H7 (cell line): Measurements from ENCODE around the gene PTBP3. TPM values are rescaled to one million over a fixed set of nuclear protein-coding genes. Genes with fewer than 3 reads are reported as not detected.
A peak's percentile ranks its signal among the peaks of the same experiment; 100 is the strongest.

Source experiments
- DNase-seq: peaks from one replicate; pipeline ENCODE4 v3.0.0; 2012
- H3K27me3 ChIP-seq: 2 replicates; pipeline ENCODE4 v1.6.0; 2011; ENCODE audit warnings: mild to moderate bottlenecking, low read length; ENCODE audit not compliant: control insufficient read depth, insufficient read depth
- H3K36me3 ChIP-seq: replicated peaks from 2 replicates; pipeline ENCODE4 v1.5.1; 2011; ENCODE audit warnings: low read length; ENCODE audit not compliant: control insufficient read depth, insufficient read depth
- H3K4me3 ChIP-seq: 2 replicates; pipeline ENCODE4 v1.5.1; 2011; ENCODE audit warnings: low read depth, mild to moderate bottlenecking, control low read depth, low read length, moderate library complexity; ENCODE audit not compliant: insufficient read depth
- total RNA-seq: library from RNA; depleted of rRNA; stranded (reverse); fragments of >200 nt; shearing (Covaris generic); gene quantifications from 2 replicates; pipeline ENCODE4 v1.2.3, GENCODE V29; 2014

PTBP3 gene
- total RNA-seq, 1 experiment from 2014 or later: 57.5 TPM

GRCh38 chr9:112338561-112338960 is 5.1 kb upstream of the PTBP3 start:
- H3K4me3 ChIP-seq: no peak overlapping the region
- no peak for DNase-seq
- H3K36me3 ChIP-seq: no peaks in the 10 kb centered on the region
- H3K27me3 ChIP-seq: no peaks in the 10 kb centered on the region

GRCh38 chr9:112337547-112337946 is 4.1 kb upstream of the PTBP3 start:
- DNase-seq: no peak
- no peak overlapping the region for H3K4me3 ChIP-seq
- no peaks in the 10 kb centered on the region for H3K36me3 ChIP-seq
- H3K27me3 ChIP-seq: no peaks in the 10 kb centered on the region

GRCh38 chr9:112334432-112334841 is 1.0 kb upstream of the PTBP3 start:
- DNase-seq: peak; percentile 11

GRCh38 chr9:112333639-112334431 is 416 bp upstream of the PTBP3 start:
- peak; percentile 98 for DNase-seq
- Histone ChIP-seq H3K36me3 (no peaks in the 10 kb centered on the region), H3K27me3 (no peaks in the 10 kb centered on the region)

More at GRCh38 chr9:112334432-112334841, 1.0 kb upstream of the PTBP3 start:
- peak overlapping the region; percentile 50 for H3K4me3 ChIP-seq
- no peaks in the 10 kb centered on the region for H3K36me3 ChIP-seq
- H3K27me3 ChIP-seq: no peaks in the 10 kb centered on the region

GRCh38 chr9:112332674-112332976 is 794 bp downstream of the PTBP3 start:
- Histone ChIP-seq H3K27me3 (no peaks in the 10 kb centered on the region), H3K4me3 (peak overlapping the region; percentile 94), H3K36me3 (no peaks in the 10 kb centered on the region)
- no peak for DNase-seq

More at GRCh38 chr9:112333639-112334431, 416 bp upstream of the PTBP3 start:
- H3K4me3 ChIP-seq: peak overlapping the region; percentile 94

- no peaks in the 10 kb centered on the region for H3K27me3 ChIP-seq
- H3K4me3 ChIP-seq: peak overlapping the region; percentile 94
- no peaks in the 10 kb centered on the region for H3K36me3 ChIP-seq
- no peak for DNase-seq
Observed at GRCh38 chr9:112332214-112332613, 1.2 kb downstream of the PTBP3 start.

GRCh38 chr9:112331674-112331952 is 1.8 kb downstream of the PTBP3 start:
- no peak for DNase-seq
- no peaks in the 10 kb centered on the region for H3K36me3 ChIP-seq
- no peaks in the 10 kb centered on the region for H3K27me3 ChIP-seq
- H3K4me3 ChIP-seq: peak overlapping the region; percentile 6; the same call in 1 of the 2 replicates

GRCh38 chr9:112328545-112328944 is 4.9 kb downstream of the PTBP3 start:
- no peaks in the 10 kb centered on the region for H3K36me3 ChIP-seq
- DNase-seq: no peak

GRCh38 chr9:112327718-112328450 is 5.5 kb downstream of the PTBP3 start:
- DNase-seq: no peak
- H3K36me3 ChIP-seq: no peaks in the 10 kb centered on the region
- H3K27me3 ChIP-seq: no peaks in the 10 kb centered on the region
- H3K4me3 ChIP-seq: no peak overlapping the region

More at GRCh38 chr9:112328545-112328944, 4.9 kb downstream of the PTBP3 start:
- Histone ChIP-seq H3K4me3 (no peak overlapping the region), H3K27me3 (no peaks in the 10 kb centered on the region)

GRCh38 chr9:112326194-112326593 is 7.2 kb downstream of the PTBP3 start:
- no peaks in the 10 kb centered on the region for H3K36me3 ChIP-seq
- no peak for DNase-seq

GRCh38 chr9:112325600-112325999 is 7.8 kb downstream of the PTBP3 start:
- no peak overlapping the region for H3K4me3 ChIP-seq
- DNase-seq: no peak
- no peaks in the 10 kb centered on the region for H3K36me3 ChIP-seq
- H3K27me3 ChIP-seq: no peaks in the 10 kb centered on the region

More at GRCh38 chr9:112326194-112326593, 7.2 kb downstream of the PTBP3 start:
- Histone ChIP-seq H3K27me3 (no peaks in the 10 kb centered on the region), H3K4me3 (no peak overlapping the region)

- DNase-seq: no peak
- Histone ChIP-seq H3K36me3 (no peaks in the 10 kb centered on the region), H3K27me3 (no peaks in the 10 kb centered on the region), H3K4me3 (no peak overlapping the region)
Observed at GRCh38 chr9:112325127-112325526, 8.3 kb downstream of the PTBP3 start.

GRCh38 chr9:112323378-112323854 is 10.0 kb downstream of the PTBP3 start:
- Histone ChIP-seq H3K27me3 (no peaks in the 10 kb centered on the region), H3K36me3 (no peaks in the 10 kb centered on the region), H3K4me3 (no peak overlapping the region)
- no peak for DNase-seq

GRCh38 chr9:112322701-112323377 is 10.6 kb downstream of the PTBP3 start:
- H3K4me3 ChIP-seq: no peak overlapping the region
- no peaks in the 10 kb centered on the region for H3K27me3 ChIP-seq
- DNase-seq: no peak

More at GRCh38 chr9:112322701-112323377, 10.6 kb downstream of the PTBP3 start:
- no peaks in the 10 kb centered on the region for H3K36me3 ChIP-seq
